Transverse colon (tissue), 4 donors: Measurements from ENCODE around the gene SOHLH1. TPM values are rescaled to one million over a fixed set of nuclear protein-coding genes. Genes with fewer than 3 reads are reported as not detected.

Experiments
- DNase-seq: peaks from one replicate; pipeline ENCODE4 v3.0.0-alpha.2; 2019
- H3K27ac ChIP-seq, 4 donors: fragments of 200-600 bp; sonication (generic); 2 replicates each; pipeline ENCODE4 v1.5.1; 2016 to 2018; ENCODE audit warnings: inconsistent platforms in 4 of 4
- H3K27me3 ChIP-seq: fragments of 200-600 bp; sonication (generic); 2 replicates; pipeline ENCODE4 v1.5.1; 2017; ENCODE audit warnings: inconsistent platforms
- H3K36me3 ChIP-seq, 4 donors: fragments of 200-600 bp; sonication (generic); 2 replicates each; pipeline ENCODE4 v1.5.1; 2017 to 2019; ENCODE audit warnings: inconsistent platforms in 4 of 4
- H3K4me1 ChIP-seq, 4 donors: fragments of 200-600 bp; sonication (generic); 2 replicates each; pipeline ENCODE4 v1.5.1; 2017 to 2020; ENCODE audit warnings: inconsistent platforms in 4 of 4
- H3K4me3 ChIP-seq, 4 donors: fragments of 200-600 bp; sonication (generic); 1 replicate in 1 of 4; 2 replicates in 3 of 4; pipeline versions ENCODE4 v1.5.1 to v1.6.1; 2017 to 2019; ENCODE audit warnings: inconsistent platforms in 4 of 4
- H3K9me3 ChIP-seq, 2 donors: fragments of 200-600 bp; sonication (generic); 2 replicates each; pipeline ENCODE4 v1.5.1; 2017 to 2019; ENCODE audit warnings: inconsistent platforms in 2 of 2
- CTCF ChIP-seq, 5 experiments: fragments of 200-600 bp in 3 of 5; fragments of 450-650 bp in 2 of 5; sonication (generic) in 3 of 5; IDR thresholded peaks; 1 replicate in 2 of 5; 2 replicates in 3 of 5; pipeline ENCODE4 v1.5.1; 2016 to 2017; ENCODE audit warnings: antibody characterized with exemption in 5 of 5, inconsistent platforms in 3 of 5, mild to moderate bottlenecking in 2 of 5, moderate library complexity in 1 of 5
- EP300 ChIP-seq: sonication (generic); formaldehyde crosslinking; IDR thresholded peaks from one replicate; pipeline ENCODE4 v1.6.1; 2017; ENCODE audit warnings: antibody characterized with exemption, low read depth
- POLR2A ChIP-seq: fragments of 450-650 bp; IDR thresholded peaks from one replicate; pipeline ENCODE4 v1.6.1; 2016; ENCODE audit warnings: antibody characterized with exemption, mild to moderate bottlenecking, moderate library complexity
- POLR2AphosphoS5 ChIP-seq, 3 donors: sonication (generic); formaldehyde crosslinking; IDR thresholded peaks; one replicate each; pipeline ENCODE4 v1.6.1; 2016; ENCODE audit warnings: antibody characterized with exemption in 3 of 3
- WGBS, 2 donors: methylation state at CpG; one replicate each; pipeline ENCODE4 v1.1.5; 2018; ENCODE audit warnings: low coverage in 1 of 2; 5-methylcytosine and 5-hydroxymethylcytosine counted together
- in situ Hi-C, 4 donors: fragments of 200-750 bp; cut with MboI; loops; one replicate each; pipeline versions ENCODE4 v1.15.0 to v1.15.1; 2017; ENCODE audit warnings: low sequenced_read_pairs in 3 of 4, low pct_ligation_motif_present in 1 of 4, low pct_unique_long_range_greater_than_20kb in 1 of 4
- intact Hi-C: fragments of 100-400 bp; cut with DNase I; formaldehyde crosslinking; loops from one replicate; pipeline ENCODE4 v1.15.1; 2023; ENCODE audit warnings: low total_unique reads
- total RNA-seq, 4 donors: library from RNA; depleted of rRNA; stranded (reverse); fragments of >200 nt; gene quantifications; one replicate each; pipeline ENCODE4 v1.1.0, GENCODE V29; 2016

The SOHLH1 gene
- total RNA-seq, 4 donors from 2014 or later, result not detected

DNA sequence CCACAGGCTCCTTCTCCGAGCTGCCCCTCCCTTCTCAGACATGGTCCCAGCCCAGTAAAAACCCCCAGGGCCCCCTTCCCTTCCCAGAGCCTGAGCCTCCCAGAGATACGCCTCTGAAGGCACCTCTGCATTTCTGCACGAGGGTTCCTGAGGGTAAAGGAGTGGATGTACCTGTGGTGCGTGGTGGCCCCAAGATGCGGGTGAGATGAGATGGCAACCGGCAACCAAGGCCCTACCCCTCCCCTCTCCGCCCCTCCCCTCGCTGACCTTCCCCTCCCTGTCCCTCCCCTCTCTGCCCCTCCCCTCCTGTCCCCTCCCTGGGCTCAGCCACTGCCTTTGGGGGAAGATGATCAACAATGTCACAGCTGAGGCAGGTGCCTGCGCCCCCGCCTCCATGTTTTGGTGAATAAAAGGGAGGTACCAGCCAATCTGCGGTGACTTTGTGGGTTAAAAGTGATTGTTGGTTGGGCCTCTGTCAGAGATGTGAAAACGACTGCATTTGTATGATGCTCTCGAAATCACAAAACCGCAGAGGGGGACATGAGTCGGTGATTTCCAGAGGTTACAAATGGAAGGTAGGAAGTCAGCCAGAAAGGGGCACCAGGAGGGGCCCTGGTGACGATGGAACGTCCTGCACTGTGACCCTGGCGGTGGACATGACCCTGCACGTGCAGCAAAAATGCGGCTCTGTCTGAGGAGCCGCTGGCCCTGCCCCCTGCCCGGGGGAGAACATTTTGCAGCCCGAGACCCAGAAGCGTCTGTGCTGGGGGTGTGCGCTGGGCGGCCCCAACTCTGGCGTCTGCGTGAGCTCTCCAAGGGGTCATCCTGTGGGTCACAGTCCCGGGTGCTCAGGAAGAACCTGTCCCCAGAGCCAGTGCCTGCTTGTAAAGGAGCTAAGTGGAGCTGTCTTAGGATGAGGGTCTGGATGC, 32.5 kb downstream of the SOHLH1 start:
- no peak overlapping the region for H3K27ac ChIP-seq
- no peak for TF ChIP-seq POLR2A
- no peak for TF ChIP-seq EP300
- no peak for TF ChIP-seq CTCF (IDR thresholded peaks at IDR 0.05)
- no peak for TF ChIP-seq POLR2AphosphoS5 (IDR thresholded peaks at IDR 0.05)
- no peak overlapping the region for H3K4me3 ChIP-seq
- WGBS, 2 donors, result 56 to 62% methylated on average over 4 to 28 of the region's 29 CpGs
- H3K4me1 ChIP-seq, result no peaks in the 10 kb centered on the region
- in situ Hi-C loops, result no loop called here
- H3K36me3 ChIP-seq, result no peaks in the 10 kb centered on the region
- peaks cover 5% of the 10 kb centered on the region for H3K27me3 ChIP-seq
- intact Hi-C loops, result no loop called here
- no peaks in the 10 kb centered on the region for H3K9me3 ChIP-seq
- no peak for DNase-seq

DNA sequence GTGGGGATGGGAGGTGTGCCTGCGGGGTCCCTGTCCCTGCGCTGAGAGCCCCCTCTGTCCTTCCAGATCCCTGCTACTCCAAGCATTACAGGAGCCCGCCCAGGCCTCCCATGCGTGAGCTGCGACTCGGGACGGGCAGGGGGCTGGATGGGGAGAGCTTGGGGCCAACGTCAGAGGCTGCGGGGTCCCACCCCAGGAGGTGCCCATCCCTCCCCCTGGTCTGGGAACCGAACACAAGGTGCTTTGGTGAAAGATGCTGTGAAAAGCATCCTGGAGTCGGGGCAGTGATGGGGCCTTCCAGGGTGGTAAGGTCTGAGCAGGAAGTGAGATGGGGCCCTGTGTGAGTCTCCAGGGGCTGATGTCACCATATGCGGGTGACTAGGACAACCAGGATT, 33.5 kb downstream of the SOHLH1 start:
- peaks cover 5% of the 10 kb centered on the region for H3K27me3 ChIP-seq
- TF ChIP-seq CTCF (IDR thresholded peaks at IDR 0.05) (no peak), POLR2AphosphoS5 (IDR thresholded peaks at IDR 0.05) (no peak), POLR2A (no peak), EP300 (no peak)
- no peaks in the 10 kb centered on the region for H3K9me3 ChIP-seq
- intact Hi-C loops (no loop called here), in situ Hi-C loops (no loop called here)
- no peak for DNase-seq
- 76% methylated on average over 12 of the region's 12 CpGs; no CpG with 5 or more reads in 1 of the 2 donors for whole genome bisulfite sequencing, 2 donors
- H3K4me1 ChIP-seq, result no peaks in the 10 kb centered on the region
- no peak overlapping the region for H3K4me3 ChIP-seq
- no peaks in the 10 kb centered on the region for H3K36me3 ChIP-seq
- no peak overlapping the region for H3K27ac ChIP-seq

DNA sequence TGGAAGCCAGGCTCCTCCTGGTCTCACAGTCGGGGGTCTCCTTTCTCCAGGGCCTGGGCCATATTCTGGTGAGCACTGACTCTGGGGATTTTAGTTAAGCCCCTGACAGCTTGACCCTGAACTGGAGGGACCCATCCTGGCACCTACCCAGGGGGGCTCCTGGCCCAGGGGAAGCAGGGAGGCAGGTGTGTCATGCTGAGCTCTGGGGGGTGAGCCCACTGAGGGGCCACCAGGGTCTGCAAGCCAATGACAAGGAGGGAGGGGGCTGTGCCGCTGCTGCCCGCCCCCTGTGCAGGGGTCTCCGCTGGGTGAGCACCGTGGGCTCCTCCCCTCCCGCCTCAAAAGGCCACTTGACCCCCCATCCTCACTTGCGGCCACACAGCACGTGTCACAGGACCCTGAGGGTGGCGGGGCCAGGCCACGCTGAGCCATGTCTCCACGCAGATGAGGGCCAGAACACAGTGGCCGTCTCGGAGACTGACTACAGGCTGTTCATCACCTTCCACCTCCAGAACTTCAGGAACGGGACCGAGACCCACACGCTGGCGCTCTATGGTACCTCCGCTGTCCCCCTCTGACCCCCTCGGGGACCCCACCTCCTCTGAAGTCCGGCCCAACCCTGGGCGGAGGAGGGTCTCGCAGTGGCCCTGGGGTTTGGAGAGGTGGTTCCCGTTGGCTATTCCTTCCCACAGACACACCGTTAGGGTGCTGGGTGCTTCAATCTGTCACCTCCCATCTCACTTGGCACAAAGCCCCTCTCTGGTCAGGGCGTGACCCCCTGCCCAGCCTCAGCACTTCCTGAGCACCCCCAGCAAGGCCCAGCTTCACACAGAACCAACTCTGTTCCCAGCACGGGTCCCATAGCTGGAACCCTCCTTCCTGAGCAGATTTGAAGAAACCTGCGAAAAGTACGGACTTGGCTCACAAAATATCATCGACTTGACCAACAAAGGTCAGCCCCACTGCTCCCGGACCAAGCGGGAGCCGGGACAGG, 34.2 kb downstream of the SOHLH1 start:
- H3K9me3 ChIP-seq, result no peaks in the 10 kb centered on the region
- H3K27ac ChIP-seq, result no peak overlapping the region
- H3K27me3 ChIP-seq, result peaks cover 5% of the 10 kb centered on the region
- H3K4me1 ChIP-seq, result no peaks in the 10 kb centered on the region
- no peak overlapping the region for H3K4me3 ChIP-seq
- no peak for DNase-seq
- no peaks in the 10 kb centered on the region for H3K36me3 ChIP-seq
- TF ChIP-seq CTCF (IDR thresholded peaks at IDR 0.05), result no peak
- TF ChIP-seq EP300, result no peak
- TF ChIP-seq POLR2AphosphoS5 (IDR thresholded peaks at IDR 0.05), result no peak
- TF ChIP-seq POLR2A, result no peak
- in situ Hi-C loops (no loop called here), intact Hi-C loops (loop anchor here (5.0 kb wide), 1 partner anchor 962 kb away; no protein-coding TSS in a partner anchor)
- WGBS, 2 donors, result 67 to 80% methylated on average over 1 to 29 of the region's 32 CpGs

DNA sequence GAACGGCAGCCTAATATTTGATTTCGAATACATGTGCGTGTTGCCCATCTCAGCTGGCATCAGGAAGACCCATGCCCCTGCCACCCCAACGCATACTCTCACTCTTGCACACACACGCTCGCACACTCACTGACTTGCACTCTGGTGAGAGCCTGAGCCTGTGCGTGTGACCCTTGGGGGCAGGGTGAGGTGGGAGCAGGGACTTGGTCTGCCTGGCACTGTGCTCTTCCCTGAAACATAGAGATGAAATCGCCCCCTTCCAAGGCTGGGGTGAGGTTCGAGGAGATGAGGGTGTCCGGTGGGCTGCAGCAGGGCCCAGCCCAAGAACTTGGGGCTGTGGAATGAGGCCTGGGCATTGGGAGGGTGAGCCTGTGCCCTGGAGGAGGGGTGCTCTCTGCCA, 35.0 kb downstream of the SOHLH1 start:
- intact Hi-C loops, result loop anchor here (5.0 kb wide), 1 partner anchor 963 kb away; no protein-coding TSS in a partner anchor
- whole genome bisulfite sequencing, 2 donors, result 67 to 88% methylated on average over 3 to 10 of the region's 10 CpGs

More for the DNA sequence above, 35.0 kb downstream of the SOHLH1 start:
- TF ChIP-seq POLR2AphosphoS5 (IDR thresholded peaks at IDR 0.05) (no peak), EP300 (no peak), POLR2A (no peak), CTCF (IDR thresholded peaks at IDR 0.05) (no peak)
- no peaks in the 10 kb centered on the region for H3K36me3 ChIP-seq
- no peak for DNase-seq
- no peaks in the 10 kb centered on the region for H3K9me3 ChIP-seq
- no peak overlapping the region for H3K27ac ChIP-seq
- no peak overlapping the region for H3K4me3 ChIP-seq
- peaks cover 5% of the 10 kb centered on the region for H3K27me3 ChIP-seq
- in situ Hi-C loops, result no loop called here
- no peaks in the 10 kb centered on the region for H3K4me1 ChIP-seq
